HEK293T (cell line): Measurements from ENCODE around the gene AADAC.
A peak's percentile ranks its signal among the peaks of the same experiment; 100 is the strongest.
"Not testable (repeated sequence)": the region's sequence is repeated elsewhere in the genome, so short reads cannot be mapped to it uniquely, and the experiment has no call there.

ENCODE experiments used
- BHLHE40 ChIP-seq: fragments of 450-650 bp; IDR thresholded peaks from 2 replicates; pipeline ENCODE4 v1.6.1; 2016; ENCODE audit warnings: mild to moderate bottlenecking, moderate library complexity, borderline replicate concordance
- ELF4 ChIP-seq: fragments of 450-650 bp; IDR thresholded peaks from 2 replicates; pipeline ENCODE4 v1.6.1; 2017; ENCODE audit warnings: antibody characterized with exemption
- PKNOX1 ChIP-seq: fragments of 450-650 bp; IDR thresholded peaks from 2 replicates; pipeline ENCODE4 v1.6.1; 2016
- SP1 ChIP-seq: fragments of 450-650 bp; IDR thresholded peaks from 2 replicates; pipeline ENCODE4 v1.6.1; 2017
- SUZ12 ChIP-seq: fragments of 450-650 bp; IDR thresholded peaks from 2 replicates; pipeline ENCODE4 v1.6.1; 2016; ENCODE audit warnings: mild to moderate bottlenecking
- TARDBP ChIP-seq: fragments of 450-650 bp; IDR thresholded peaks from 2 replicates; pipeline ENCODE4 v1.6.1; 2016

- TF ChIP-seq BHLHE40, TARDBP, SUZ12, SP1, ELF4: not testable (repeated sequence)
- TF ChIP-seq PKNOX1 = 0 out of 2 replicates have a peak, but pooled peaks have one; percentile 8
Observed at GRCh38 chr3:151874079-151874478, 60.2 kb downstream of the AADAC start.
